Measurements from ENCODE around the gene RMND5B. TPM values are rescaled to one million over a fixed set of nuclear protein-coding genes. Genes with fewer than 3 reads are reported as not detected.
A peak's percentile ranks its signal among the peaks of the same experiment; 100 is the strongest.
"Not testable (repeated sequence)": the region's sequence is repeated elsewhere in the genome, so short reads cannot be mapped to it uniquely, and the experiment has no call there.

RMND5B gene
- total RNA-seq, 1 experiment from 2014 or later = 39.6 TPM

DNA sequence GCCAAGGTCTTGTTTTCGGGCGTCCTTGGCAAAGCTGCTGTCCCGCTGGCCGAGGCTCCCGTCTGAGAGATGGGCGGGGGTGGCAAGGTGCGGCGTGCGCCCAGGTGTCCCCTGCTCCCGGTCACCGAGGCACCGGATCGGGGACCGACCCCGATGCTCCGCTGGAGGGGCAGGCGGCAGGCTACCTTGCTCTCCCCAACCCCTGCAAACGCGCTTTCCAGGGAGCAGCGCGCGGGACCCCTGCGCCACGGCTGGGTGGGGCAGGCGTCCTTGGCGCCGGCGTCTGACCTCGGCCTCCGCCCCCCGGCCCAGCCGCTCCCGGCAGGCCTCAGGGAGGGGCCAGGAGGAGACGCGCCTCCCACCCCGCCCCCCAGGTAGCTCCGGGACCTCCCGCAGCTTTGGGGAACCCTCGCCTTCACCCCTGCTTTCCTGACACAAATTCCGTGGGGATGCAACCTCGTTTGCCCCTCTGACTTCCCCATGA is 16.9 kb upstream of the RMND5B start:
- no peak for DNase-seq (ENCODE audit: low spot score)

DNA sequence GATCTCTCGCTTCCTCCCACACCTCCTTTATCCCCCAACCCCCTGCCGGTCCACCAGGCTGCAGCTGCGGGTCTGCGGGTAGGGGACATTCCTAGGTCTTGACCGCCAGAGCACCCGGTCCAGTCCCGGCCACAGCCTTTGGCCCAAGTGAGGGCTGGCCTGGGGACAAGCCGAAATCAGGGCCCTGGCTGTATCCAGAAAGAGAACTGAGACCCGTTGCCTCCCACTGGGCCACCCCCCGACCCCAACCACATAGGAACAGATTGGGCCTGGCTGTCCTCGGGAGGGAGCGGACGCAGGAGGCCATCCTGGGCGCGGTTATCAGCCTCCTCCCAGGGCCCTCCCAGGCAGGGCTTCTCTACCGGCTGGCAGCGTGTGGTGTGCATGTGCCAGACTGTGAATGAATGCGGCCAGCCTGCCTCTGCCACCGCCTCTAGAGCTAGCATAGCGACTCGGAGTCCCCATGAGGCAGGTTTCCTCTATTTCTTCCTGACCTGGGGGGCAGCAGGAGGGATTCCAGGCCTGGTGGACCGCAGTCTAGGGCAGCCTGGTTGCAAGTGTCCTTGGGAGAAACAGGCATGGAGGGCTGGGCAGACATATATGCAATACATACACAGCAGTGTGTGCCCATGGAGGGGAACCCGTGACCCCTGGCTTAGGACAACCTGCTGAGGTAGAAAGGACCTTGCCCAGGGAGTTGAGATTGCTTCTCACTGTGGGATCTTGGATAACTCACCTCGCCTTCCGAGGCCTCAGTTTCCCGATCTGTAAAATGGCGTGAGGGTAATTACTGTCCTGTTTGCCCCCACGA is 16.3 kb upstream of the RMND5B start:
- no peak for DNase-seq (ENCODE audit: low spot score)

- no peak for DNase-seq (ENCODE audit: low spot score)
These were observed 15.5 kb upstream of the RMND5B start for GRCh38 chr5:178115136-178115813.

DNA sequence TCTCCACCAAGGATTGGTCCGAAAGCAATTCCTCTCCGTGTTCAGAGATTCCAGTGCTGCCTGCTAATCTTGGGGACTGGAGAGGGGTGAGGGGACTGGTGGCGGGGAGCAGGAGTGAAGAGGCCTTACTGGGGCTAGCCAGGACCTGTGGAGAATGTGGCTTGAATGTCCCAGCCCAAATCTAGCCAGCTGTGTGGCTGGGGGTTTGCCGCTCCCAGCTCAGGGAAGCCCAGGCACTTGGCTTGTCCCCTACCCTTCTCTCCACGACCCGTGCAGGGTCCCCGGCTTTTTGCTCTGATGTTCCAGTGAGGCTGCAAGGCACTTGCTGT is 15.0 kb upstream of the RMND5B start:
- DNase-seq (ENCODE audit: low spot score) = no peak

DNA sequence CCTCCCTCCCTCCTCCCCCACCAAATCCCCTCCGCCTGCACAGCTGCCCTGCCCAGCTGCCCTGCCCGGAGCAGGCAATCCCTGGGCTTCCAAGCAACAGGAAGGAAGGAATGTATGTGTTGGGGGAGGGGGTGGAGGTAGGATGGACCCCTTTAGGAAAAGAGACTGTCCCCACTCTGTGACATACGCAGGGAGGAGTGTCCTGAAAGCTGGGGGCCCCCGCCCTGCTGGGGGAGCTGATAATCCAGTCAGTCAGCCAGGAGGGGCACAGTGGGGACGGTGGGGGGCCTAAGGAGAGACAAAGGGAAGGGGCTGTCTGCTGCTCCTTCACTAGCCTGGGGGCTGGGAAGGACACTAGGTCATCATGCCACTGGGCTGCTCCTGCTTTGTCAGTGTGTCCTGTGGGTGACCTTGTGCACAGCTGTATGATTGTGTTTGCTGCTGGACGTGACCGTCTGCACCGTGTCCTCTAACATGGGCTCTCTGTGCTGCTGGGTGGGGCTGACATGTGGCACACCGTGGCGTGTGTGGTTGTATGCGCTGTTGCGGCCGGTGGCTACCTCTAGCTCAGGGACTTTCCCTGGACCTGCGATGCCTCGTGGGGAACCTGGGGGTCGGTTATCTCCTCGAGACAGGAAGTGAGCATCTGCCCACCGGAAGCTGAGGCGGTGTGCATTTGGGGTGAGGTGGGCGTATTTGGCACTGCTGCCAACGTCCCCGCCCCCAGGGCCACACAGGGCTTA is 14.5 kb upstream of the RMND5B start:
- no peak for DNase-seq (ENCODE audit: low spot score)

GRCh38 chr5:178117923-178118701 is 12.7 kb upstream of the RMND5B start:
- no peak for DNase-seq (ENCODE audit: low spot score)

DNA sequence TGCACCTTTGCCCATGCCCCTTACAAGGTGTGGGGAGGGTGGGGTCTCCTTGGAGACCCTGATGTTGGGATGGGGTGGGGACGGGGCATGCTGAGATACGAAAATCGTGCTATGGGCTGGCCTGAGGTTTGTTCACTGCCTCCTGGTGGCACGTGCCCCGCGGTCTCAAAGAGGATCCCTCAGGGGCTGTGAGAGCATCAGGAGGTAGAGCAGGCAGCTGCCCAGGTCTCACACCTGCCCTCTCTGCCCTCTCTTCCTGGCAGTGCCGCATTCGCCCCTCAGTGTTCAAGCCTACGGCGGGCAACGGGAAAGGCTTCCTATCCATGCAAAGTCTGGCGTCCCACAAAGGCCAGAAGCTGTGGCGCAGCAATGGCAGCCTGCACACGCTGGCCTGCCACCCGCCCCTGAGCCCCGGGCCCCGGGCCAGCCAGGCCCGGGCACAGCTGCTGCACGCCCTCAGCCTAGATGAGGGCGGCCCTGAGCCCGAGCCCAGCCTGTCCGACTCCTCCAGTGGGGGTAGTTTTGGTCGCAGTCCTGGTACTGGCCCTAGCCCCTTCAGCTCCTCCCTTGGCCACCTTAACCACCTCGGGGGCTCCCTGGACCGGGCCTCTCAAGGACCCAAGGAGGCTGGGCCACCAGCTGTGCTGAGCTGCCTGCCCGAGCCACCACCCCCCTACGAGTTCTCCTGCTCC is 10.8 kb upstream of the RMND5B start:
- DNase-seq (ENCODE audit: low spot score) = no peak

- DNase-seq (ENCODE audit: low spot score) = peak; percentile 89
These were observed 10.0 kb upstream of the RMND5B start for GRCh38 chr5:178120607-178121357.

DNA sequence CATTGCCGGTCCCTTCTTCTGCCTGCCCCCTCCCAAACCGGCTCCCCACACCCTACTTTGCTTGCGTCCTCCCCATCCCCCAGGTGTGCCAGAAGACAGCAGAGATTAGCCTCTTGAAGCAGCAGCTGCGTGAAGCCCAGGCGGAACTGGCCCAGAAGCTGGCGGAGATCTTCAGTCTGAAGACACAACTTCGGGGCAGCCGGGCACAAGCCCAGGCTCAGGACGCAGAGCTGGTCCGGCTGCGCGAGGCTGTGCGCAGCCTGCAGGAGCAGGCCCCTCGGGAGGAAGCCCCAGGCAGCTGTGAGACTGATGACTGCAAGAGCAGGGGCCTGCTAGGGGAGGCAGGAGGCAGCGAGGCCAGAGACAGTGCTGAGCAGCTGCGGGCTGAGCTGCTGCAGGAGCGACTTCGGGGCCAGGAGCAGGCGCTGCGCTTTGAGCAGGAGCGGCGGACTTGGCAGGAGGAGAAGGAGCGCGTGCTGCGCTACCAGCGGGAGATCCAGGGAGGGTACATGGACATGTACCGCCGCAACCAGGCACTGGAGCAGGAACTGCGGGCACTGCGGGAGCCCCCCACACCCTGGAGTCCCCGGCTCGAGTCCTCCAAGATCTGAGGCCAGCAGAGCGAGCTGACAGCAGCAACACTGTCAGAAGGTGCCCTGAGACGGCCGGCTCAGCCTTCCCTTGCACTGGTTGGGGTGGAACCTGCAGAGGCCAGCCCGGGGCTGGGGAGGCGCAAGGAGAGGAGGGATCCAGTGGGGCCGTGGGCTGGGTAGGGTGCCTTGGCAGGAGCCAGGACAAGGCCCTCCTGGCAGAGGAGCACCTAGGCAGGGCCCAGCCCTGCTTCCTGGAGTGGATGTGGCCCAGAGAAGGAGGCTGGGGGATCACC is 9.2 kb upstream of the RMND5B start:
- no peak for DNase-seq (ENCODE audit: low spot score)

DNA sequence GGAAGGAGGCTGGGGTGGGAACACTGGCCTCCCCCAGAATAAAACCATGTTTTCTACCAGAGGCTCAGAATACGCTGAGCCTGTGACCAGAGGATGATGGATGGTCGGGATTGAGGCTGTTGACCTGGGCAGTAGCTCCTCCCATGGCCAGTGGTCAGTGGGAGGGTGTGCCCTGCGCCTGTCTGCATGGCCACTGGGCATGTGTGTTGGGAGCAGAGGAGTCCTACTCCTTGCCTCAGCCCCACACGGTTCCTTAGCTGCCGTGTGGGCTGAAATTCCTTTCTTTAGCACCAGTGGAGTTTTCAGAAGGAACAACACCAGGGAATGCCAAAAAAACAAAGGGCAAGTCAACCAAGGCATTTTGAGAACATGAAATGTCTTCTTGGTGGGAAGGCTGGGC is 8.5 kb upstream of the RMND5B start:
- no peak for DNase-seq (ENCODE audit: low spot score)

- DNase-seq (ENCODE audit: low spot score) = no peak
These were observed 7.5 kb upstream of the RMND5B start for GRCh38 chr5:178123094-178123965.

DNA sequence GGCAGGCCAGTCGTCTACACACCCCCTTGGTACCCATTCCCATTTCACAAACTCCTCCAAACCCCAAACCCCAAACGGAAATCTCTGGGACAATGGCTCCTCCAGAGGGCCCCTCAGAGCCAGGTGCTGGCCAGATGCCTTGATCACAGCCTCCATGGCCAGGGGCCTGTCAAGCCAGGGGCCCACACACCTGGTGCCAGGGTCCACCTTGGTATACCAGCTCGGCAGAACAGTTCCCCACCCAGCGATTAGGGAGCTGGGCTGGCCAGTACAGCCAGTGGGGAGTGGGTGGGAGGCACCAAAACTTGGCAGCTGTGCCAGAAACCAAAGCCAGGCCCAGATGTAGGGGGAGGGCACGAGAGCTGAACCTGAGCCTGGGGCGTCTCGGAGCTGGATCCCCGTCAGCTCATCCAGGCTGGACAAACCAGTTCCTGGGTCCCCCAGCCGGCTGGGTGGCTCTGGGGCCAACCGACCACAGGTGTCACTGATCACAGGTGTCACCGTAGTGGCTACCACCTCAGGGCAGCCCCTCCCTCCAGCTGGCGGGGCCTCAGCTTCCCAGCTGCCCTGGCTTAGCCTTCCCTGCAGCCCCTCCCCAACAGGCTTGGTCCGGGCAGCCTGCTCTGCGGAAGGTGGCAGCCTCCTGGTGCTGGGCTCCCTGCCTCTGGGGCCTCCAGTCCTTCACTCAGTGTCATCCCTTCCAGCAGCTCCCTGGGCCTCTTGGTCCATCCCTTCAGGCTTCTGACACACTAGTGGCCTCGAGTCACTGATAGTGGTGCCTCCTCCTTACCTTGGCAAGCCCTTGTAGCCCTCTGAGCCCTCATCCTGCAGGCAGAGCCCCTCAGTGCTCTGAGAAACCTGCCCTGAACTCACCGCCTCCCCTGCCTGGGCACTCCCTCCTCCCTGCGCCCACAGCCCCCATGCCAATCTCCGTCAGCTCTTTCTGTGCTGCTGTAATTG is 6.6 kb upstream of the RMND5B start:
- DNase-seq (ENCODE audit: low spot score) = no peak

DNA sequence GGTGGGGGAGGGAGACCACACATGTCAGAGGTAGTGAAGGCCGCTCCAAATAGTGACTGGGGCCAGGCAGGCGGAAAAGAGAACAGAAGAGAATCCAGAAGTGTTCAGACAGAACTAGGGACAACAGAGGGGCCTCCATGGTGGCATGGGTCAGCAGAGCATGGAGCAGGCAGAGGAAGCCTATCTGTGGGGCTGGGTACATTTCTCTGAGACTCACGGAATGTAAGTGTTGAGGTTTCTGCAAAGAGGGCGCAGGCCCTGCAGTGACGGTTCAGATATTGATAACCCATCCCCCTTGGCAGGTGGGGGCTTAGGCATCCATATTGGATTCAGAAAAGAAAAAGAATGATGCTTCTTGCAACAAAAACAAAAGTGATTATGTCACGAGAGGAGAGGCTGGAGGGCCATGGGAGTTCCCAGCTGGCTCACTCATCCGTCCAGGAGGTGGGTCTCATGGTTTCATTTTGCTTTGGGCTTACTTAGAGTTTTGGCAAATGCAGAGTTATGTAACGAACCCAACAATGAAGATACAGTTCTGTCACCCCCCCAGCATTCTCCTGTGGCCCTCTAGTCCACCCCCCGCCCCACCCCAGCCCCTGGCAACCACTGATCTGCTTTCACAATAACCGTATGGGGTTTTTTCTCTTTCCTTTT is 5.4 kb upstream of the RMND5B start:
- DNase-seq (ENCODE audit: low spot score) = no peak

- no peak for DNase-seq (ENCODE audit: low spot score)
These were observed 4.3 kb upstream of the RMND5B start for GRCh38 chr5:178126556-178126955.

- DNase-seq (ENCODE audit: low spot score) = not testable (repeated sequence)
These were observed 3.4 kb upstream of the RMND5B start for GRCh38 chr5:178127300-178128009.

DNA sequence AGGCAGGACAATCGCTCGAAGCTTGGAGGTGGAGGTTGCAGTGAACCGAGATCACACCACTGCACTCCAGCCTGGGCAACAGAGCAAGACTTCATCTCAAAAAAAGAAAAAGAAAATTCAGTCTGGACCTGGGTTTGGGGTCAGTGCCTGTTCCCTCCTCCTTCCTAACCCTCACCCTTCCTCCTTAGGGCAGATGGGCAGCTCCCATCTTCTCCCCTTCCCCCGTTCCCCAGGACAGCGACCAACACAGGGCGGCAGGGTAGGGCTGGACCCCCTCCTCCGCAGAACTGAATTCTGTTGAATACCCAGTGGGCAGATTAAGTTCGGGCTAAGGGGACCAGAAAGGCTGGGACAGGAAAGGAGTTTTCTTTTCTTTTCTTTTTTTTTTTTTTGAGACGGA is 1.5 kb upstream of the RMND5B start:
- no peak for DNase-seq (ENCODE audit: low spot score)

Data from H4 (cell line).